H9 (cell line): ENCODE measurements around the gene ABCG2. TPM values are rescaled to one million over a fixed set of nuclear protein-coding genes. Genes with fewer than 3 reads are reported as not detected.

Experiments
- DNase-seq: peaks from one replicate; pipeline ENCODE4 v3.0.0-alpha.2; 2017
- H2AFZ ChIP-seq: one replicate; pipeline ENCODE4 v1.6.1; 2013; ENCODE audit warnings: mild to moderate bottlenecking, low read length, control low read depth, moderate library complexity
- H2AK5ac ChIP-seq: 2 replicates; pipeline ENCODE4 v1.6.1; 2013; ENCODE audit warnings: low read length, control low read depth, mixed read lengths; ENCODE audit not compliant: insufficient read length
- H2BK120ac ChIP-seq: one replicate; pipeline ENCODE4 v1.6.1; 2013; ENCODE audit warnings: low read depth, mild to moderate bottlenecking, low read length, control low read depth, inconsistent platforms; ENCODE audit not compliant: poor library complexity, severe bottlenecking
- H2BK12ac ChIP-seq: 2 replicates; pipeline ENCODE4 v1.6.1; 2013; ENCODE audit warnings: low read length, control low read depth, mixed read lengths, low read depth; ENCODE audit not compliant: insufficient read length
- H2BK15ac ChIP-seq: 2 replicates; pipeline ENCODE4 v1.6.1; 2013; ENCODE audit warnings: low read depth, low read length, control low read depth
- H2BK20ac ChIP-seq: one replicate; pipeline ENCODE4 v1.6.1; 2013; ENCODE audit warnings: low read depth, mild to moderate bottlenecking, low read length, control low read depth, inconsistent platforms; ENCODE audit not compliant: poor library complexity, severe bottlenecking
- H2BK5ac ChIP-seq: 2 replicates; pipeline ENCODE4 v1.6.1; 2013; ENCODE audit warnings: low read length, control low read depth, mixed read lengths; ENCODE audit not compliant: insufficient read length
- H3K14ac ChIP-seq: 2 replicates; pipeline ENCODE4 v1.6.1; 2013; ENCODE audit warnings: low read length, control low read depth; ENCODE audit not compliant: insufficient read depth
- H3K18ac ChIP-seq: 2 replicates; pipeline ENCODE4 v1.6.1; 2013; ENCODE audit warnings: low read depth, mild to moderate bottlenecking, mixed read lengths, low read length, control low read depth; ENCODE audit not compliant: insufficient read length
- H3K23ac ChIP-seq: 2 replicates; pipeline ENCODE4 v1.6.1; 2013; ENCODE audit warnings: low read length, control low read depth, mixed read lengths, low read depth; ENCODE audit not compliant: insufficient read length
- H3K23me2 ChIP-seq: 2 replicates; pipeline ENCODE4 v1.6.1; 2013; ENCODE audit warnings: low read depth, mild to moderate bottlenecking, mixed read lengths, low read length, control low read depth; ENCODE audit not compliant: insufficient read length, poor library complexity, severe bottlenecking
- H3K27ac ChIP-seq: 2 replicates; pipeline ENCODE4 v1.5.1; 2013; ENCODE audit warnings: low read length, control low read depth, mixed read lengths, low read depth; ENCODE audit not compliant: insufficient read length
- H3K27me3 ChIP-seq: 2 replicates; pipeline ENCODE4 v1.6.1; 2013; ENCODE audit warnings: low read length, control low read depth, inconsistent platforms; ENCODE audit not compliant: insufficient read depth
- H3K4ac ChIP-seq: 2 replicates; pipeline ENCODE4 v1.6.1; 2013; ENCODE audit warnings: low read depth, mild to moderate bottlenecking, control low read depth, inconsistent platforms, low read length, moderate library complexity
- H3K4me1 ChIP-seq: 2 replicates; pipeline ENCODE4 v1.6.1; 2013; ENCODE audit warnings: low read length, control low read depth, inconsistent platforms; ENCODE audit not compliant: insufficient read depth
- H3K4me2 ChIP-seq: 2 replicates; pipeline ENCODE4 v1.6.1; 2013; ENCODE audit warnings: low read length, control low read depth, mixed read lengths; ENCODE audit not compliant: insufficient read length, insufficient read depth
- H3K56ac ChIP-seq: 2 replicates; pipeline ENCODE4 v1.6.1; 2013; ENCODE audit warnings: low read depth, mild to moderate bottlenecking, mixed read lengths, low read length, control low read depth; ENCODE audit not compliant: insufficient read length
- H3K79me1 ChIP-seq: 2 replicates; pipeline ENCODE4 v1.6.1; 2013; ENCODE audit warnings: low read depth, mild to moderate bottlenecking, moderate library complexity, low read length, control low read depth, inconsistent platforms; ENCODE audit not compliant: insufficient read depth, poor library complexity, severe bottlenecking
- H3K79me2 ChIP-seq: 2 replicates; pipeline ENCODE4 v1.6.1; 2013; ENCODE audit warnings: low read length, control low read depth, inconsistent platforms; ENCODE audit not compliant: insufficient read depth
- H3K9ac ChIP-seq: 2 replicates; pipeline ENCODE4 v1.6.1; 2013; ENCODE audit warnings: low read length, control low read depth, mixed read lengths; ENCODE audit not compliant: insufficient read length; ENCODE audit errors: extremely low read depth
- H3K9me3 ChIP-seq: one replicate; pipeline ENCODE4 v1.6.1; 2013; ENCODE audit warnings: low read depth, low read length, inconsistent platforms; ENCODE audit not compliant: control insufficient read depth
- H3T11ph ChIP-seq: one replicate; pipeline ENCODE4 v1.6.1; 2013; ENCODE audit warnings: mild to moderate bottlenecking, low read length, control low read depth, inconsistent platforms
- H4K20me1 ChIP-seq: one replicate; pipeline ENCODE4 v1.6.1; 2013; ENCODE audit not compliant: control insufficient read depth, insufficient read length, insufficient read depth
- H4K5ac ChIP-seq: 2 replicates; pipeline ENCODE4 v1.6.1; 2013; ENCODE audit warnings: low read depth, mild to moderate bottlenecking, mixed read lengths, low read length, control low read depth; ENCODE audit not compliant: insufficient read length
- H4K8ac ChIP-seq: replicated peaks from 2 replicates; pipeline ENCODE4 v1.6.1; 2013; ENCODE audit warnings: low read length, control low read depth, mixed read lengths, low read depth; ENCODE audit not compliant: insufficient read length
- H4K91ac ChIP-seq: 2 replicates; pipeline ENCODE4 v1.6.1; 2013; ENCODE audit warnings: low read depth, mild to moderate bottlenecking, moderate library complexity, mixed read lengths, low read length, control low read depth; ENCODE audit not compliant: insufficient read length
- H3K27ac Mint-ChIP-seq, 3 experiments: 2 replicates in 2 of 3; 3 replicates in 1 of 3; pipeline ENCODE4 v1.8.0; 2020 to 2021; ENCODE audit warnings: mixed read lengths in 3 of 3, mild to moderate bottlenecking in 1 of 3, moderate library complexity in 1 of 3
- H3K27me3 Mint-ChIP-seq: 2 replicates; pipeline ENCODE4 v1.8.0; 2021; ENCODE audit warnings: low read depth, mild to moderate bottlenecking, moderate library complexity, mixed read lengths
- H3K36me3 Mint-ChIP-seq, 3 experiments: 2 replicates in 2 of 3; 3 replicates in 1 of 3; pipeline ENCODE4 v1.8.0; 2020 to 2021; ENCODE audit warnings: low read depth in 3 of 3, mixed read lengths in 3 of 3; ENCODE audit not compliant: insufficient read depth in 1 of 3
- H3K4me1 Mint-ChIP-seq, 2 experiments: 2 replicates each; pipeline ENCODE4 v1.8.0; 2020; ENCODE audit warnings: mixed read lengths in 2 of 2
- H3K4me3 Mint-ChIP-seq, 2 experiments: 2 replicates in 1 of 2; 3 replicates in 1 of 2; pipeline ENCODE4 v1.8.0; 2020 to 2021; ENCODE audit warnings: mild to moderate bottlenecking in 2 of 2, mixed read lengths in 2 of 2, moderate library complexity in 1 of 2
- H3K9me3 Mint-ChIP-seq, 2 experiments: 2 replicates in 1 of 2; 3 replicates in 1 of 2; pipeline ENCODE4 v1.8.0; 2020; ENCODE audit warnings: mild to moderate bottlenecking in 2 of 2, mixed read lengths in 2 of 2, moderate library complexity in 1 of 2
- CTCF ChIP-seq: fragments of 200-600 bp; sonication (generic); conservative IDR thresholded peaks from 3 replicates; pipeline ENCODE4 v1.8.0; 2021; ENCODE audit warnings: antibody characterized with exemption, mild to moderate bottlenecking
- WGBS: extraction: QIAGEN DNeasy Blood & Tissue Kit; methylation state at CpG from one replicate; pipeline ENCODE4 v1.1.7; 2013; ENCODE audit warnings: missing lambda C conversion rate, low lambda C conversion rate, mixed read lengths; ENCODE audit not compliant: insufficient read length; ENCODE audit errors: extremely low coverage; 5-methylcytosine and 5-hydroxymethylcytosine counted together
- total RNA-seq: library from RNA; stranded (reverse); gene quantifications from 2 replicates; pipeline ENCODE4 v1.2.1, GENCODE V29; 2021

Gene ABCG2
- total RNA-seq, 1 experiment from 2014 or later = 1.5 TPM

GRCh38 chr4:88134111-88134510, 24.3 kb downstream of the ABCG2 start:
- H3K27ac Mint-ChIP-seq = no peak overlapping the region
- WGBS = no CpG with 5 or more reads among the region's 1 CpG
- no peak for TF ChIP-seq CTCF
- H2BK120ac ChIP-seq = no peak overlapping the region
- H3K36me3 Mint-ChIP-seq = peaks cover 0 to 6% (median 0%) of the 10 kb centered on the region in 3 experiments; a peak in 1 of 7 replicates
- no peaks in the 10 kb centered on the region for H3K9me3 ChIP-seq
- no peak overlapping the region for H3K27ac ChIP-seq
- no peak overlapping the region for H4K91ac ChIP-seq
- no peak overlapping the region for H3K9ac ChIP-seq
- no peak overlapping the region for H2BK20ac ChIP-seq
- H3K9me3 Mint-ChIP-seq = peaks cover 0 to 3% of the 10 kb centered on the region in 2 experiments; a peak in 2 of 5 replicates
- H3K4me2 ChIP-seq = no peak overlapping the region
- no peaks in the 10 kb centered on the region for H3K27me3 ChIP-seq
- H3K23ac ChIP-seq = no peak overlapping the region
- H4K5ac ChIP-seq = no peak overlapping the region
- H4K8ac ChIP-seq = no peak overlapping the region
- DNase-seq = no peak
- H3K4me3 Mint-ChIP-seq = no peak overlapping the region
- no peak overlapping the region for H2AFZ ChIP-seq
- no peak overlapping the region for H2BK15ac ChIP-seq
- no peaks in the 10 kb centered on the region for H3K79me2 ChIP-seq
- H3K27me3 Mint-ChIP-seq = no peaks in the 10 kb centered on the region; the same call in 1 of the 2 replicates
- no peaks in the 10 kb centered on the region for H3K79me1 ChIP-seq
- H3K23me2 ChIP-seq = no peaks in the 10 kb centered on the region
- H3K4me1 Mint-ChIP-seq = peaks cover 0 to 5% of the 10 kb centered on the region in 2 experiments; a peak in 1 of 4 replicates
- H3K18ac ChIP-seq = no peak overlapping the region
- no peaks in the 10 kb centered on the region for H3K4me1 ChIP-seq
- H2BK12ac ChIP-seq = no peak overlapping the region
- H2BK5ac ChIP-seq = no peak overlapping the region
- no peak overlapping the region for H2AK5ac ChIP-seq
- no peak overlapping the region for H3K56ac ChIP-seq
- H3K4ac ChIP-seq = no peak overlapping the region
- H4K20me1 ChIP-seq = no peaks in the 10 kb centered on the region
- H3T11ph ChIP-seq = no peak overlapping the region
- H3K14ac ChIP-seq = no peak overlapping the region
